Occipital lobe (tissue), 2 donors: ENCODE data around the gene ADAM12. TPM values are rescaled to one million over a fixed set of nuclear protein-coding genes. Genes with fewer than 3 reads are reported as not detected.

Experiments used
- DNase-seq: peaks from one replicate; lab custom pipeline; 2025; lab: John Stamatoyannopoulos, UW
- total RNA-seq: library from RNA; depleted of rRNA; stranded (reverse); fragments of >200 nt; gene quantifications from one replicate; pipeline ENCODE4 v1.2.3, GENCODE V29; 2014

Gene ADAM12
- total RNA-seq, 1 donor from 2014 or later, result 4.7 TPM

DNA sequence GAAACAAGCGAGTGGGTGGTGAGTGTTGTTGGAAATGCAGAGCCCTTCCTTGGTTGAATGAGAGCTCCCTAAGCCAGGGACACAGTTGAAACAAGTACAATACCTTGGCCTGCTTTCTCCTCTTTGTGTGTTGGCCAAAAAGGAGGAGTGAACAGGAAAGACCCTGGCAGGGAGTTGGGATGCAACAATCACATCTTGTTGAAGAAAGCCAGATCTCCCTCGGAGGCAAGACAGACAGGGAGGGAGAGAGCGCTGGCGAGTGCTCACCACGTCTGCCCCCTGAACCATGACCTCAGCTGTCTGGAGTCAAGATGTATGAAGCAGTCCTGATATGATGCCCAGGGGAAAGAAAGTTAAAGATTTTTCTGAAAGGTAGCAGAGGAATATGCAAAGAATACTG is 66.8 kb downstream of the ADAM12 start:
- no peak for DNase-seq

DNA sequence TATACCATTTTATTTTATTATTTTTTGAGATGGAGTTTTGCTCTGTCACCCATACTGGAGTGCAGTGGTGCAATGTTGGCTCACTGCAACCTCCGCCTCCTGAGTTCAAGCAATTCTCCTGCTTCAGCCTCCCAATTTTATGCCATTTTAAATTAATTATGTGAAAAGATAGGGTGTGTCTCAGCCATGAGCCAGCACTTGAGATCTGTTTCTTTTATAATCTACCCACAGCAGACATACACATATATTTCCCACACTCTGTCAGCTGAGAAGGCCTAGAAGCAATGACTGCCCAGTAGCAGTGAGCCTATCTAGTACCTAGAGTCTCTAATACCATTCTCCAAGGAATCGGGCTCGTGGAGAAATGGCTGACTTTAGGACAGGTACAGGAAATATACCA is 70.5 kb downstream of the ADAM12 start:
- no peak for DNase-seq

DNA sequence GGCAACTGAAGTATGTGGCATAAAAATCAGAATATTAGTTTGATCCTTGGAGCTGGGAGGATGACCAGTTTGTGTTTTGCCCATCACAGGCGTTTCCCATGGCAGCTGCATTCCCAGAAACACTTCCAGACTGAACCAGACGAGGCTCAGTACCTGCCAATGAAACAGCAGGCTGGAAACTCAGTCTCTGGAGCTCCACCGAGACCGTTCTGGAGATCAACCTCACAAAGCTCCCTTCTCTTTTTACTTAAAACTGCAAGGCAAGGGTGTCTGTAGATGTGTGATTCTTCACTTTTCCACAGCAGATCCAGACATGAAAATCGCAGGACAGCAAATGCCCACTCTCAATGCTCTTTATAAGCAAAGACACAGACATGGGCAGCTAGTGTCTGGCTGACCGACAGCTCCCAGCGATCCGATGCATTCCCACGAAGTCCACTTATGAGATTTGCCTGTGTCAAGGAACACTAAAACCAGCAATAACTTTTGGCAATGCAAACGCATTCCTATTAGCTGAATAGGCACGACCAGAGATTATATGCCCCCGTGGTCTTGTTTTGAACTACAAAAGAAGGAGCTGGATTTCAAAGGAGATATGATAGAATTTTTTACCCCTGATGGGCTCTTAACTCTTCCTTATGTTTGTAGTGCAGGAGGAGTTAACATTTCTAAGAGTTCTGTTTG is 72.6 kb downstream of the ADAM12 start:
- DNase-seq, result no peak

DNA sequence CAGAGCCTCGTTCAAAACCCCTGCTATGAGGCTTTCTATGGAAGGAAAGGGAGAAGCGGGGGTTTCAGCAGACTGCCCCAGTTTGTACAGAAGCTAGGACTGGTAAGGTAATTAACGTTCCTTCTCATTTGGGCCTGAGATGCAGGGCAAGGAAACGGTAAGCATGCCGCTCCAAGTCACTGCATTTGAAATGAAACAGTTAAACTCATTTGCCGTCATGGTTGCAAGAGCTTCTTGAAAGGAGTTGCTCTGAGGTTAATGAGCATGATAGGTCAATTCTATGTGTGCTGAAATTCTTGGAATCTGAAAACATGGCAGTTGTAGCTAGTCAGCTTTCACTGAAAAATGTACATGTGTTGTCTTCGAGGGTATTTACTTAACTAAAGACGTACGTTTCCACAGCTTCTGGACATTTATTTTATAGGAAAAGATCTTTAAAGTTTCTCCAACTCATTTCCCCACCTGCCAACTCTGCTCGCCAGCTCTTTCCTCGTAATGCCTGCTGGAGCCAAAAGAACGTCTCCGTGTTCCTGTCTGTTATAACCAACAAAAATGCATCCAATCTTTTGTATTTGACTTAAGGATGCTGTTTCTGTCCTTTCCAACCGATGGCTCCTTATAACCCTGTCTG is 73.3 kb downstream of the ADAM12 start:
- no peak for DNase-seq

DNA sequence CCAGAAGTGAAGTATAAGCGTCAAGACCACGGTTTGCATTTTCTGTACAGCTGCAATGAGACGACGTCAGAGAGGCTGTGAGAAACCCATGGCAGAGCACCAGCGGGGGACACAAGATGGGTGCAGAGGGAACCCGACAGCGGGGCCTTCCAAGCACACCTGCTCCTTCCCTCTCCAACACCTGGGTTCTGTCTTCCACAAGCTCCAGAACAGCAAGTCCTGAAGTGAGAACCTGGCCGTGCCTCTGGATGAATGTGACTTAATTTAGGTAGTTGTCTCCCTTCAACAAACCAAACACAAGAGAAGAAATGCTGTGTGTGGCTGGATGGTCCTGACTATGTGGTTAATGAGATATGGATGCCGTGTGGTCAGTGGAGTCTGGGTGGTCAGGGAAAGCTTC is 76.1 kb downstream of the ADAM12 start:
- no peak for DNase-seq

DNA sequence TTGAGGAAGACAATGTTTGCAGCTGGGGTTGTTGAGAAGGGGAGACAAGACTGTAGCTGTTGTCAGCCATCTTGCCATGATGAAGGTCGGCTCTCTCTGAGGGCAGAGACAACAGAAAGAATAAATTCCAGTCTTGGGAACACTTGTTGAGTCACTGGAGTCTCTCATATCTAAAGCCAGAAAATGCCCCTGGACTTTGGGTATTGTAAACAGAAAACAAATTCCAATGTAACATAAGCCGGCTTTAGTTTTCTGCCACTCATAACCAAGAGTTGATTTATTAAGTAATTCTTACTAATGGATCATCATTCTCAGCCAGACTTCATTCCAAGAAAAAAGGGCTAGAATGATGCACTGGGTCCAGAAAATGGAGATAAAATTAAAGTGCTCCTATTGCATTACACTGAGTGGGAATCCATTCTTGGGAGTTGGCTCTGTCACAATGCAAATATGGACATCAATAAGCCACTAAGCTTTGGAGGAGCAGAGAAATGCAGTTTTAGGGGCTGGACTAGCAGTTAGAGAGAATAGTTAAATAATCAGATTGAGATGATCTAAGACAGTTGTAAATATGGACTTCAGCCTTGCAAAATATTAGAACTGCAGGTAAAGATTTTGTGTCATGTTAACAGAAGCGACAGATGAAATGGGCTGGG is 78.9 kb downstream of the ADAM12 start:
- DNase-seq, result no peak

DNA sequence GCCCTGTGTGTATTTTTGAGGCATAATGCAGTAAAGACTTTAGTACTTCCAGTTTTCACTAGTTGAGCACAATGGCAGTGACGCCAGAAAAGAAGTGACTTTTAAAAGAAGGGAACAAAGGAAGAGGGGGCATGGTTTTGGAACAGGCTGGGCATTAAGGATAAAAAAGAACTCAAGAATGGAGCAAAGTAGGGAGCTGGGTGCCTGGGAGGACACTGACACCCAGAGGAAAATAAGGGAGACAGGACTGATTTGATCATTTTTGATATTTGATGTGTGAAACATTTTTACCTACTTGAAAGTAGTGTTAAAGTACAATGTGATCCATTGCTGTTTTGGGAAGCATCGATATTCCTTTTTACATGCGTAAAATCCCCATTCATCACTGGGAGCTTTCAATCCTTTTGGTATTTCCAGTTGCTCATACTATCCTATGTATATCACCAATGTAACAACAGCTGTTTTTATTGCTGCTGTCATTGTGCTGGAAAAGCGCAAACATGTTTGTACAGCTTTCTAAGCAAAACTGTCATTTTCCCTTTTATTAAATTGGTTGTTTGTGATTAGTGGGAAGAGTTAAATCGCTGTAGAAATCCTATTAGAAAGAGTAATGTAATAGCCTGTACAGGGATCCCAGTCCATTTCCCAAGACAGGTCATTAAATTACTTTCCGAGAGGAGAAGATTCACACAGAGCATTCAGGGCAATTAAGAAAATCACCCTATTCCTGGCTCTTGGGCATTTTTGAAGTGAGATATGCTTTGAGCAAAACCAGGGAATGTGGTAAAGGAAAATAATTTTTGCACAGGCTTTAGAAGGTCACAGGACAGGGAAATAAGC is 85.2 kb downstream of the ADAM12 start:
- DNase-seq, result no peak

DNA sequence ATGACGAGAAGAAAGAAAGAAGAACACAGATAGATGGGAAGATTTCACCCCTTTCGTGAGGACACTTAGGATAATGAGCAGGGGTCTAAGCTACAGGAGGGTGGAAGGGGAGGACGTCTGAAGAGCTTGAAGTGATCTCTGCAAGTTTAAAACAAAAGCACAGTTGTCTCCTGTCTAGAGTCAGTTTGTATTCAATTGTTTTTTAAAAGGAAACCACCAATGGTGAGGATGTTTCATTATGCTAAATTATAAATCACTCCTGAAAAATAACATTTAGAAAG is 85.9 kb downstream of the ADAM12 start:
- no peak for DNase-seq

DNA sequence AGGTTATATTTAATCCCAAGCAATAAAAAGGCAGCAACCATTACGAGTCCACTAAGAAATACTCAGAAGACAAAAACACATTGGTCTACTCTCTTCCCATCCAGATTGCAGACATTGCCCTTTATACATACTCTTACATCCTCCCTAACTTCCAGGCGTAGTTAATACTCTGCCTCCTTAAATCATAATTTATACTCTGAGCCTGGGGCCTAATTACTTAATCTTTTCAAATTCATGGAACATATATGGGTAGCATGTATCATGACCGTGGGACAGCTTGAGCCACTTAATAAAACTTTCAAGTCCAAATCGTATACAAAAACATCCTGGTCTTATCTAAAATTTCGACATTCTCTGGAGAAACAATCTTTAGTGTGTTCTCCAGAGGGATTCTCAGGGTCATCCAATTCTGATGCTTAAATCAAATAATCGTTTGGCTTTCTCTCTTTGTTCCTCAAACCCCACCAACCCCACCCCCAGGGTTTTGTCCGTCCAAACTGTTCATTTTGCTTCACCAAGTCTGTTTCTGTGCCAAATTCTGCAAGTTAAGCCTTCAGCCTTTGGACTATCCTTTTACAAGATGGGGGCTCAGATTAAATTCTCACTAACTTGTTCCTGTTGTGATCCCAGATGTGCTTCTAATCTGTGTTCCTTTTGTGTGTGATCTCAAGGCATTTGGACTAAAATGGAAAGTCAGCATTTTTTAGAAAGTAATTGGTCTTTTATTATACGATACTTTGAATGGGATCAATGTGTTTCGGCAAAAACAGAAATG is 86.4 kb downstream of the ADAM12 start:
- DNase-seq, result no peak

DNA sequence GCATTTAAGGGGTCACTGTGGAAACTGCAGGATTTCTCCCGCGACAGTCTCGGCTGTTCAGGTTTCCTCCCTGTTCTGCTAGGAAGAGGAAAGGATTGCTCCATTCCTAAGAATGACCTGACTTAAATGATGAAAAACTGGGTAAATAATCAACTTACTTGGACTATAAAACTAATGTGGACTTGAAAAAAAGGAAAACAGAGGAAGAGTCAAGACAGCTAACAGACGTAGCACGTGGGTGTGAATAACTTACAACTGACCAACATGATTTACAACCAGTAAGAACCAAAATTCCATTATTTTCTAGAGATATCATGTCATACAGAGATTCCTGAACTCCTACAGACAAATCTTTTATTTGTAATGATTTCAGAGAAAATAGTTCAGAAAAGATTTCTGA is 93.8 kb downstream of the ADAM12 start:
- DNase-seq, result no peak

DNA sequence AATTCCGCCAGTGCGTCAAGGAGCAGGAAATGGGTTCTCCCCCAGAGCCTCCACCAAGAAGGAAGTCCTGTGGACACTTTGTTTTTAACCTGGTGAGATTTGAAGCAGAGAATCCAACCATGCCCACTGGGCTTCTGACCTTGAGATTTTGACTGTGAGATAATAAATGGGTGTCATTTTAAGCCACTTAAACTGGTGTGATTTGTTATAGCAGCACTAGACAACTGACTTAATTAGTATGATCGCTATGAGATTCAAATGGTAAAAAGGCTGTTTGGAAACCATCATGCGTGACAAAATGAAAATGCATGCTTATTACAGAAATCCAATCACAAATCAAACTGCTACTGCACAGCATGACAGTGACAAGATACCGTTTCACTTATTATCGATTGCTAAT is 98.0 kb downstream of the ADAM12 start:
- no peak for DNase-seq

DNA sequence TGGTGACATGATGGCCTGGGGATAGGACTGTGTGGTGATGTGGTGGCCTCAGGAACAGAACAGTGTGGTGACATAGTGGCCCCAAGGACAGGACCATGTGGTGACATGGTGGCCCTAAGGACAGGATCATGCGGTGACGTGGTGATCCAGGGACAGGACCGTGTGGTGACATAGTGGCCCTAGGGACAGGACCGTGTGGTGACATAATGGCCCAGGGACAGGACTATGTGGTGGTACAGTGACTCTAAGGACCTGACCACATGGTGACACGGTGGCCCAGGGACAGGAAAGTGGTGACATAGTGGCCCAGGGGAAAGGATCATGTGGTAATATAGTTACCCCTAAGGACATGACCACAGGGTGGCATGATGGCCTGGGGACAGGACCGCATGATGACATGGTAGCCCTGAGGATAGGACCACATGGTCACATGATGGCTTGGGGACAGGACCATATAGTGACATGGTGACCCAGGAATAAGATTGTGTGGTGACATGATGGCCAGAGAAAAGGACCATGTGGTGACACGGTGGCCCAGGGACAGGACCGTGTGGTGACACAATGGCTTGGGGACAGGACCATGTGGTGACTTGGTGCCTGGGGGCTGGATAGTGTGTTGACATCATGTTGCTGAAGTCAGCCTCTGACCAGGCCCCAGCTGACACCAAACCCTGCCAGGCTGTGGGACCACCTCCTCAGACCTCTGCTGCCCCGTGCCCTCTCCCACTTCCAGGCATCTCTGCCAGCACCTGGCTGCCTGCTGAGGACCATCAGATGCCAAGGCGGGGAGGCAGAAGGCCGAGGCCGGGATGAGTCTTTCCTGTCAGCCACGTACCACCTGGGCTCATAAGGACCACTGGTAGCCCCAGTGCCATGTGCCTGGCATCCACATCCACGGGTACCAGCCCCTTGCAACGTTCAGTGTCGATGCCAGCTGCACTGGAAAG is 99.5 kb downstream of the ADAM12 start:
- DNase-seq, result no peak

DNA sequence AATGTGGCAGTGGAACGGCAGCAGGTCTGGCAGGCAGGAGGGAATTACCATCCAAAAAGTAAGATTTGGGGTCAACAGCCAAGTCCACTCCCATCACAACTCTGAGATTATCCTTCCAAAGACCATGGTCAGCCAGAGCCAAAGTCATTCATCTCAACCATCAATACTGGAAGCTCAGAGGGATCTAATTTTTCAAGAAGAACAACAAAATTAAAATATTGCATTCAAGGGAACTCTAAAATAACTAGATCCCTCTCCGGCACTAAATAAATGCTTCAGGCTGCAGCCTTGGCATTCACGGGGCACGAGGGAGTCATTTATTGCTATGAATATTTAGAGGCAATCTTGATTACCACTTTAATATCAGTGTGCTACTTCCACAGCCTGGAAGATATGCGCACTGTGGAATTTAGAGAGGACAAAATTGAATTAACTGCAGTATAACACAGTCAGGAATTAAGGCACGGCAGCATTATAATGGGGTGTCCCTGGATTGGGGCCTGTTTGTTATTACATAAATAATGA is 102.0 kb downstream of the ADAM12 start:
- no peak for DNase-seq

DNA sequence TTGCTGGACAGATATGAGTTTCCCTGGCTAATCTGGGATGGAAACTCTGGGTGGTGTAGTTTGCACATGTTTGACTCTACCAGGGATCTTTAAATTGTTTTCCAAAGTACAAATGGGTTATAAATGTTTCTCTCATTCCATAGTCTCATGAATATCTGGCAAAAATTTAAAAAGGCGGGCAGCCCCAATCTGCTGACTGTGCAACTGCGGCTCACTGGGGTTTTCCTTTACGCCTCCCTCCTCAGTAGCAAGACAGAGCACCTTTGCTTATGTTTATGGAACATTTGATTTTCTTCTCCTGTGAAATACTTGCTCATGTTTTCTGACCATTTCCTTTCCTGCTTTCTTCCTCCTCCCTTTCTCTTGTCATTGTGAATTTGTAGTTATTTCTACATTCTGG is 105.0 kb downstream of the ADAM12 start:
- DNase-seq, result no peak

DNA sequence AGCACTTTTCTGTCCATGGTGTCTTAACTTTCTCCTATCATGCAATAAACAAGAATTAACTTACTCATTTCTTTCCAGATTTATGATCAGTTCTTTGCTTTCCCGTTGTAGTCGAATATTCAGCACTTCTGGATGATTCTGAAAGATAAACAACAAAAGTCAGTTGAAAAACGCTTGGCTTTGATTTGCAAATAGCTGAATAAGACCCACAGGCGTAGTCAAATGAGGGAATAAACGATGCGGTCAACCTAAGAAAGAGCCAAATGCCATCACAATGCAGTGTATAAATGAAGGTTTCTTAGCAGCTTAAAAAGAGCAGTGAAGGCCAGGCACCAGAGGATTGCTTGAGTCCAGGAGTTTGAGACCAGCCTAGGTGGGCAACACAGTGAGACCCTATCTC is 109.4 kb downstream of the ADAM12 start:
- no peak for DNase-seq

DNA sequence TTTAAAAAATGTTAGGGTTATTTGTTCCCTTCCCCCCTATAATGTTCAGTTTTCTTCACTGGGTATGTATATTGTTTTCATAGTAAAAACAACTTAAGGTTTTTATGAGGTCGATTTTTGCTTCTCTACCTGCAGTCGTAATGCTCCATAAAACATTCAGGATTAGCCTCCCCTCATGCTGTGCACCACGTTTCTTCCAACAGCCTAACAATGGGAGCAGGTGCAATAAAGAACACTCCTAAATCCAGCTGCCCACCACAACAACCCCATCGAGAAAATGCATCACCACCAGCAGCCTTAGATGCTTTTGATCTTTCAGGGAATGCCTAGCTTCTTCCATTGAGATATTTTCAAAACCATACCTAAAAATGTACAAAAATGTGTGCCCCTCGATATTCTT is 111.1 kb downstream of the ADAM12 start:
- no peak for DNase-seq

DNA sequence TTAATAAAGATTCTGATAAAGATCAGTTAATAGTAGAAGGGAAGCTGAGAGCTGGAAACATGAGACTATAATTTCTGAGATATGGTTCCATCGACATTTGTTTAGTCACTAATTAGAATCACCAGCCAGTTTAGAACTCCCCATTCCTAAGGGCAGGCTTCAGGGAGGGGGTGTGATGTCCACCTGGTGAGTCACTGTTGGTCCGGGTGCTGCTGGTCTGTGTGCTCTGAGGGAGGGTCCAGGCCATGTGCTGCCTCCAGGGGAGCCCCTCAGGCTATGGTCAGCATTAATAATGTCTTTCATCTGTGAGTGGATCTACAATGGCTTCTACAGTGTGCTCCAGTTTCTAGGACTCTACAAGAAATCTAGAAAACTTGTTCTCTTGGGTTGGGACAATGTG is 115.8 kb downstream of the ADAM12 start:
- no peak for DNase-seq

DNA sequence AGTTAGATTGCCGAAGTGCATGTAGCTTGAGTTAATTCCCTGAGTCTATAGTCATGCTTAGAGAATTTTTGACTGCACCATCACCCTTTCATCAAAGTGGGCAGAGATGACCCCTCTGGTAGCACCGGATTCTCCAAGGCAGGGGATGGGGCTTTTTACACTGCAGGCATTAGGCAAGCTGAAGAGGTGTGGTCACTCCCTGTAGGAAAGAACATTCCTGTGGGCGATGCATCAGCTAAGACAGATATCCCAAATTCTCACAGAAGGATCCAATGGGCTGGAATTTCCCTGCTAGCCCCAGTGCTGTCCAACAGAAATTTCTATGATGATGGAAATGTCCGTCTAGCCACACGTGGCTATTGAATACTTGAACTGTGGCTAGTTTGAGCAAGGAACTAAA is 118.2 kb downstream of the ADAM12 start:
- no peak for DNase-seq

DNA sequence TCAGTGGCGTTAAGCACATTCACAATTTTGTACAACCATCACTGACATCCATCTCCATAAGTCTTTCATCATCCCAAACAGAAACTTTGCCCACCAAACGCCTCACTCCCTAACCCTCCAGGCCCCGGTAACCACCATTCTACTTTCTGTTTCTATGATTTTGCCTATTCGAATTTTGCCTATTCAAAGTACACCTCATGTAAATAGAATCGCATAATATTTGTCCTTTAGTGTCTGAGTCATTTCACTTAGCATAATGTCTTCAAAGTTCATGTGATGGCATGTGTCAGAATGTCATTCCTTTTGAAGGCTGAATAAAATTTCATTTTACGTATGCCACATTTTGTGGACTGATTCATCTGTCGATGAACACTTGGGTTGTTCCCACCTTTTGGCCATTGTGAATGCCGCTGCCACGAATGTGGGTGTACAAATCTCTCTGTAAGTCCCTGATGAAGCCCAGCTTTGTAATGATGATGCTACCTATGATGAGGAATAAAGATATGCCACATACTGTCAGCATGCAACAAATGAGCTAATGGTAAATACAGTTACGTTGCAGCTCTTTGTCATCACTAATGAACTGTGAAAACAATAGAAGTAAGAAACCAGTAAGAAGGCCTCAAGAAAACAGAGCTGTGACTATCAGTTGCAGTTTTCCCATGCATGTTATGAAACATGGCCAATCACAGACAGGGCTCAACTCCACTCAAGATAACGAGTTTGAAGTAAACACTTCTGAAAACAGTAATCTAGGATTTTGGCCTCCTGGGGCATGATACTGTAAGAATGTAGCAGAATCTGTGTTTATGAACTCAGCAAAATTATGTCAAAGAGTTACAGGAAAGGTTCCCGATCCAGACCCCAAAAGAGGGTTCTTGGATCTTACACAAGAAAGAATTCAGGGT is 120.0 kb downstream of the ADAM12 start:
- no peak for DNase-seq
